ENCODE results near the gene GMEB2. TPM values are rescaled to one million over a fixed set of nuclear protein-coding genes. Genes with fewer than 3 reads are reported as not detected.

The GMEB2 gene
- total RNA-seq, 1 donor from 2014 or later = 12.4 TPM

- DNase-seq (ENCODE audit: low read depth) = no peak
Observed at GRCh38 chr20:63547725-63548480, 79.0 kb downstream of the GMEB2 start, which contains the start of gene SRMS. Gene SRMS (minus strand): TSS chr20:63547749. CDS start chr20:63547463, 286 bp downstream.

GRCh38 chr20:63546956-63547724 is 79.8 kb downstream of the GMEB2 start:
- no peak for DNase-seq (ENCODE audit: low read depth)

GRCh38 chr20:63546256-63546955 is 80.5 kb downstream of the GMEB2 start:
- DNase-seq (ENCODE audit: low read depth) = no peak

- no peak for DNase-seq (ENCODE audit: low read depth)
Observed at GRCh38 chr20:63545814-63546213, 81.1 kb downstream of the GMEB2 start.

GRCh38 chr20:63544958-63545516 is 81.9 kb downstream of the GMEB2 start:
- DNase-seq (ENCODE audit: low read depth) = no peak

GRCh38 chr20:63544241-63544957 is 82.5 kb downstream of the GMEB2 start:
- DNase-seq (ENCODE audit: low read depth) = no peak

GRCh38 chr20:63543733-63544132 is 83.2 kb downstream of the GMEB2 start:
- DNase-seq (ENCODE audit: low read depth) = no peak

GRCh38 chr20:63543131-63543530 is 83.8 kb downstream of the GMEB2 start:
- DNase-seq (ENCODE audit: low read depth) = no peak

GRCh38 chr20:63542696-63543095 is 84.2 kb downstream of the GMEB2 start:
- DNase-seq (ENCODE audit: low read depth) = no peak

- no peak for DNase-seq (ENCODE audit: low read depth)
Observed at GRCh38 chr20:63542031-63542559, 84.8 kb downstream of the GMEB2 start.

- DNase-seq (ENCODE audit: low read depth) = no peak
Observed at GRCh38 chr20:63541371-63541770, 85.5 kb downstream of the GMEB2 start.

GRCh38 chr20:63540417-63541186 is 86.3 kb downstream of the GMEB2 start:
- DNase-seq (ENCODE audit: low read depth) = no peak

- DNase-seq (ENCODE audit: low read depth) = no peak
Observed at GRCh38 chr20:63539441-63540370, 87.2 kb downstream of the GMEB2 start.

GRCh38 chr20:63539092-63539430 is 87.8 kb downstream of the GMEB2 start:
- no peak for DNase-seq (ENCODE audit: low read depth)

GRCh38 chr20:63538204-63539091 is 88.5 kb downstream of the GMEB2 start:
- DNase-seq (ENCODE audit: low read depth) = no peak

All from myocyte (in vitro differentiated cells).